Activated T-cell treated with anti-CD3 and anti-CD28 coated beads for 24 hours (primary cell): ENCODE measurements around the gene MT1A.

ENCODE experiments used
- DNase-seq: peaks from one replicate; pipeline ENCODE4 v3.0.0-alpha.2; 2020; ENCODE audit warnings: low read depth

Gene MT1A

DNA sequence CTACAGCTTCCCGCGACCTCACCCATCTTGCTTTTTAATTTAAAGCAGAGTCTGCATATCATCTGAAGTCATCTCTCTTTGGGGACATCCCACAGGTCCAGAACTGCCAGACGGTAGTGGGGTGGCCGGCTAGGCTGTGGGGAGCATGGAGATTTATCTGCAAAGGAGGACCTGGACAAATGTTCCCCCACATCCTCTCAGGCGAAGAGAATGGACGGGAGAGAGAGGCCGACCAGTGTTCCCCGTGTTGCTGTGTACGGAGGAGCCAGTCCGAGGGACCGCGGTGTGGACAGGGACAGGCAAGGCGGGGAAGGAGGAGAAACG, 6.7 kb upstream of the MT1A start:
- DNase-seq = no peak

DNA sequence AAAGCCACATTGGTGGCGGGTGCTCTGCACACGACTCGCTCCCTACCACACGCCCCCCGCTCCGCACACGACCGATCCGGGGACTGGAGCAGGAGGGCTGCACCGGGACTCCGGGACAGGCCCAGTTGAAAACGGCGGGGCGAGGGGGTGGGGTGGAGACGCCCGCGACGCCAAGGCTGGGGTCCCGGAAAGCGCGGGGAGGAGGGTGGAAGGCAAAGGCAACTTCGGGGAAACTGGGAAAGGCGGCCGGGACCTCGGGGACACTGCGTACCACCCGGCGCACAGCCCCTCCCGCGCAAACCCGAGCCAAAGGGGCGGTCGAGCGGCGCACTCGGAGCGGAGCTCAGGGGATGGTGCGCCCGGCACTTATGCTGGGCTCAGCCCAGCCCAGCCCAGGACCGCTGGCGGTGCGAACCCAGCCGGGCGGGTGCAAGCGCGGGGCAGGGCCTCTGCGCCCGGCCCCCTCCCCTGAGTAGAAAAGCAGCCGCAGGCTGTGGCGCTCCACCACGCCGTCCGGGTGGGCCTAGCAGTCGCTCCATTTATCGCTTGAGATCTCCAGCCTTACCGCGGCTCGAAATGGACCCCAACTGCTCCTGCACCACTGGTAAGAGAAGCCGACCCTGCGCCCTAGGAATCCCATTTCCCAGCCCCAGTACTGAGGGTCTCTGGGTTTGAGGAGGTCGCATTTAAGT, 6.2 kb upstream of the MT1A start, which contains the start of gene MT1M:
TSS of gene MT1M (plus strand) at position 504 of the 692 bp plus-strand sequence. CDS start at position 577, 73 bp downstream.
- no peak for DNase-seq

DNA sequence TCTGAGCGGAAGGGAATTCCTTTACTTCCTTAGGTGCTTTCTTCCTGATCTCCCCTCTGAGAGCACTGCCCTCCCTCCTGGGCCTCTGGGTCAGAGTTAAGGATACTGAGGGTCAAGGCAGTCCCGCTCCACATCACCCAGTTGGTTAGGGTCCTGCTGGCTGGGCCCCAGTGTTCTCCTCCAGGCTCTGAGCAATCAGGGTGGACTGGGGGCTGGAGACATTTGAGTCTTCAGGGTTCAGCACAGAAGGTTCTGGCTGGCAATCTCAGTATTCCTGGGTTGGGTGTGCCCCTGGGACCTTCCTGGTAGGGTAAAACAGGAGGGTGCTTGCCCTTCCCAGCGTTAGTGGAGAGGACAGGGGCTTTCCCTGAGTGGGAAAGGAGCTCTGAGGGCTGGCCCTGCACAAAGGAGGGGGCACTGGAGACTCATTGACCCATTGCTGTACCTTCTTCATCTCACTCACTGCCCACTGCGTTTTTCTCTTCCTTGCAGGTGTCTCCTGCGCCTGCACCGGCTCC, 5.6 kb upstream of the MT1A start:
- no peak for DNase-seq

DNA sequence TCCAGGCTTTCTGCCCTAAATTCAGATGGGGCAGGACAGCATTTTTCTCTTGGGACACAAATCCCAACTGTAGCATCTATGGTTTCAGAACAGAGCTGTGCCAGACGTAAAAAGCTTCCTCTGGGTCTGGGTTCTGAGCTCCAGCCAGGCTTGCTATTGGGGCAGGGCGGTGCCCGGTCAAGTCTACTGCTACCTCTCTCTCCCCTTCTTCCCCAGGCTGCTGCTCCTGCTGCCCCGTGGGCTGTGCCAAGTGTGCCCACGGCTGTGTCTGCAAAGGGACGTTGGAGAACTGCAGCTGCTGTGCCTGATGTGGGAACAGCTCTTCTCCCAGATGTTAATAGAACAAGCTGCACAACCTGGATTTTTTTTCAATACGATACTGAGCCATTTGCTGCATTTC, 4.9 kb upstream of the MT1A start:
- DNase-seq = no peak

DNA sequence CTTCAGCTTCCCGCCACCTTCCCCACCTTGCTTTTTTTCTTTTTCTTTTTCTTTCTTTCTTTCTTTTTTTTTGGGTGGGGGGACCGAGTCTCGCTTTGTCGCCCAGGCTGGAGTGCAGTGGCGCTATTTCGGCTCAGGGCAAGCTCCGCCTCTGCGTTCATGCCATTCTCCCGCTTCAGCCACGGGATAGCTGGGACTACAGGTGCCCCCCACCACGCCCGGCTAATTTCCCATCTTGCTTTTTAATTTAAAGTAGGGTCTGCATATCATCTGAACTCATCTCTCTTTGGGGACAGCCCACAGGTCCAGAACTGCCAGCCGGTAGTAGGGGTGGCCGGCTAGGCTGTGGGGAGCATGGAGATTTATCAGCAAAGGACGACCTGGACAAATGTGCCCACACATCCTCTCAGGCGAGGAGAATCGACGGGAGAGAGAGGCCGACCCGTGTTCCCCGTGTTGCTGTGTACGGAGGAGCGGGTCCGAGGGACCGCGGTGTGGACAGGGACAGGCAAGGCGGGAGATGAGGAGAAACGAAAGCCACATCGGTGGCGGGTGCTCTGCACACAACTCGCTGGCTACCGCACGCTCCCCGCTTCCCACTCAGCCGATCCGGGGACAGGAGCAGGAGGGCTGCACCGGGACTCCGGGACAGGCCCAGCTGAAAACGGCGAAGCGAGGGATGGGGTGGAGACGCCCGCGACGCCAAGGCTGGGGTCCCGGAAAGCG, 3.6 kb upstream of the MT1A start:
- no peak for DNase-seq

DNA sequence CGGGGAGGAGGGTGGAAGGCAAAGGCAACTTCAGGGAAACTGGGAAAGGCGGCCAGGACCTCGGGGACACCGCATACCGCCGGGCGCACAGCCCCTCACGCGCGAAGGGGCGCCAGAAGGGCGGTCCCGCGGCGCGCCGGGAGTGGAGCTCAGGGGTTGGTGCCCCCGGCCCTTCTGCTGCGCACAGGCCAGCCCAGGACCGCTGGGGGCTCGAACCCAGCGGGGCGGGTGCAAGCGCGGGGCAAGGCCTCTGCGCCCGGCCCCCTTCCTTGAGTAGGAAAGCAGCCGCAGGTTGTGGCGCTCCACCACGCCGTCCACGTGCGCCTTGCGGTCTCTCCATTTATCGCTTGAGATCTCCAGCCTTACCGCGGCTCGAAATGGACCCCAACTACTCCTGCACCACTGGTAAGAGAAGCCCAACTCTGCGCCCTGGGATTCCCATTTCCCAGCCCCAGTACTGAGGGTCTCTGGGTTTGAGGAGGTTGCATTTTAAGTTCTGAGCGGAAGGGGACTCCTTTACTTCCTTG, 3.0 kb upstream of the MT1A start:
- no peak for DNase-seq

DNA sequence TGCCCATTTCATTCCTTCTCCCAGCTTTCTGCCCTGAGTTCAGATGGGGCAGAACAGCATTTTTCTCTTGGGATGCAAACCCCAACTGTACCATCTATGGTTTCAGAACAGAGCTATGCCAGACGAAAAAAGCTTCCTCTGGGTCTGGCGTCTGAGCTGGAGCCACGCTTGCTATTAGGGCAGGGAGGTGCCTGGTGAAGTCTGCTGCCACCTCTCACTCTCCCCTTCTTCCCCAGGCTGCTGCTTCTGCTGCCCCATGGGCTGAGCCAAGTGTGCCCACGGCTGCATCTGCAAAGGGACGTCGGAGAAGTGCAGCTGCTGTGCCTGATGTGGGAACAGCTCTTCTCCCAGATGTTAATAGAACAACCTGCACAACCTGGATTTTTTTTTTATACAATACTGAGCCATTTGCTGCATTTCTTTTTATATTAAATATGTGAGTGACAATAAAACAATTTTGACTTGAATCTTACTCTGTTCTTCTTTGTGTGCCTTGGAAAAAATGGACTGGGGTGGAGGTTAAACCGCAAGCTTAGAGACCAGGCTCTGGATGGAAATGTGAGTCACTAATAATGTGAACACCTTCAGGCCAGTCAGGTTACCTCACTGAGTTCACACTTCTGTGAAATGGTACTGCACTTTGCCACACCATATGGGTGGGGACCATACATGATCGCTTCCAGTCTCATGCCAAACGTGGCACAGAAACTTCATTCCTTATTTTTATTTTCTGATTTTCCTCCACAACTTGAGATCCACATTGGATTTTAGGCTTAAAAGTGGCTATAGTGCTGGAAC, 1.7 kb upstream of the MT1A start:
- DNase-seq = no peak

DNA sequence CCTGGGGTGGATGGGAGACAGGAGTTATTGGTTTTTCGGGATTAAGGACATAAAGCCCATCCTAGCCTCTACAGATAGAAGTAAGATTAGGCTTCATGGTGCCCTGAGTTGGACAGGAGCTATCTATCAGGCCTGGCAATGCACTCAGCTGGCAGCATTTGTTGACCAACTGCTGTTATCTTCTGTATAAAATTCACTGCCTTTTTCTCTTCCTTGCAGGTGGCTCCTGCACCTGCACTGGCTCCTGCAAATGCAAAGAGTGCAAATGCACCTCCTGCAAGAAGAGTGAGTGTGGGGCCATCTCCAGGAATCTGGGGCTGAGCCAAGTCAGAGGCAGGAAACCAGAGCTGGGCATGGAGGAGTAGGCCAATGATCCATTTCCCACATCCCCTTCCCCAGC, 579 bp downstream of the MT1A start:
- no peak for DNase-seq

DNA sequence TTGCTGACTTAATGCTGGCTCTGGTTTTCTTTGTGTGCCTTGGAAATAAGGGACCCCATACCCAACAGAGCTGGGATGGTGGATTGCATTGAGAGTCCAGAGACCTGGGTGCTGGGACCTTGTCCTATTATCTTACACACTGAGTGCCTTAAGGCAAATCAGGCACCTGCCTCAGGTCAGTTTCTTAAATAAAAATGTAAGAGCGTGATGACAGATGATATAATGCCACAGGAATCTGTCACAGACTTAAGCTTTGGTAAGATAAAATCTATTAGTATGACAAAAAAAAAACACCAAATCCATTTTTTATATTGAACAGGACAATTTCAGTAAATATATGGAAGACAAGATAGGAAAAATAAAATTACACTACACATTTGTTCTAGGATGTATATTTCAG, 1.6 kb downstream of the MT1A start:
- DNase-seq = no peak

DNA sequence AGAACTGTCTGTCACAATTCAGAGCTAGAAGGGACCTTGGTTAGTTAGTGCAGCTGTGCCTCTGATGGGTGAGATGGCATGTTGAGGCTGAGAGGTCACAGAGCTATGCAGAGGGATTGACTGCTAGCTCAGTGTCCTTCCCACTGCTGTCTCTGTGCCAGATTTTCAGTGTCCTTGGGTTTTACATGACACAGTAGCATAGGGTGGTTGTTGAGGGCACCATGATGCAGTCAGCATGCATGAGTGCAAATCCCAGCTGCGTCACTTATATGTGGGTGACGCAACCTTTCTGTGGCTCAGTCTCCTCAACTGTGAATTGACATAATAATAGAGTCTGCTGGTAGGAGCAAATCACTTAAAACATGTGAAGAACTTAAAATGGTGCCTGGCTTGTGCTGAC, 2.7 kb downstream of the MT1A start:
- DNase-seq = no peak

DNA sequence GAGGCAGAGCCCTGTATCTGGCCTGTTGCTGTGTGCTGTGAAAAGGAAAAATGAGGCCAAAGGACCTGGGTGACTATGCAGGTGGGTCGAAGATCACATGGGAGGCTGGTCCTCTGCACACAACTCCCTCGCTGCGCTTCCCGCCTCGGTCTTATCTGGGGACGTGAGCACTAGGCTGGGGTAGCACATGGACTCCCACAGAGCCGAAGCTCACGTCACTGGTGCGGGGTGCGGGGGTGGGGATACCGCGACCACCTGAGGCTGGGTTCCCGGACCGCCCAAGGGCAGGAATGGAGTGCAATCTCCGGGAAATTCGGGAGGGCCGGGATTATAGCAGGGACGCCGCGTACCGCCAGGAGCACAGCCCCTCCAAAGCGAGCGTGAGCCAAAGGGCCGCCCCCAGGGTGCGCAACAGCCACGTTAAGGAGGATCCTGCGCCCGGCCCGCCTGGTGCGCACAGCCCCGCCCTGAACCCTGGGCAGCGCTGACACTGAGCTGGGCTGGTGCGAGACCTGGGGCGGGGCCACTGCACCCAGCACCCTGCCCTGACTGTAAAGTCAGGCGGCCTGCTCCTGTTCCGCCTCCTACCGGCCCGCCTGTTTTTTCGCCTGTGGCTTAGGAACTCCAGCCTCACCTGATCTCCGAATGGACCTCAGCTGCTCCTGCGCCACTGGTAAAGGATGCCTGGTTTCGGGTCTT, 4.8 kb downstream of the MT1A start:
- peak; percentile 69 for DNase-seq

DNA sequence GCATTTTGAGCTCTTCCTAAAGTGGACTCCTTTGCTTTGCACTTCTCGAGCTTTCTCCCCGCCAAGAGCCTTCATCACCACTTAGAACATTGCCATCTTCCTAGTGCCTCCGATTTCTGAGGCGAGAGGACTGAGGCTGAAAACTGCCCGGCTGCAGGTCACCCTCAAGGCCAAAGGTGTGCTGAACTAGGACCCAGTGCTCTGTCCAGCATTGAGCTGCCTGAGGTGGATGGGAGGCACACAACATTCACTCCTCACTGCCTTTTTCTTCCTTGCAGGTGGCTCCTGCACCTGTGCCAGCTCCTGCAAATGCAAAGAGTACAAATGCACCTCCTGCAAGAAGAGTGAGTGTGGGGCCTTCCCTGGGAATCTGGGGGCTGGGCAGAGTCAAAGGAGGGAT, 5.4 kb downstream of the MT1A start:
- DNase-seq = no peak

DNA sequence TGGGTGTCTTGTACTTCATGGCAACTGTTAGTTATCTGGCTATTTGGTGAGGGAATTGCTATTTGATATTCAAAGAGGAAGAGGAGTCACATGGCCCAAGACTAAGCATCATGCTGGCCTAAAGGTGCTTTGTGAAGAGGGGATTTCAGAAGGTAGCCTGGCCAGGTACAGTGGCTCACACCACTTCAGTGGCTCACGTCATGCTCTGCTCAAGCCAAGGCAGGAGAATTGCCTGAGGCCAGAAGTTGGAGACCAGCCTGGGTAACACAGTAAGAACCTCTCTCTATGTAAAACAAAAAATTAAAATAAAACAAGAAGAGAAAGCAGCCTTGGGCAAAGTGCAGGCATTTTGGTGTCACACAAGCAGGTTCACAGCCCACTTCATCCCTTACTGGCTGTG, 6.8 kb downstream of the MT1A start:
- DNase-seq = no peak

DNA sequence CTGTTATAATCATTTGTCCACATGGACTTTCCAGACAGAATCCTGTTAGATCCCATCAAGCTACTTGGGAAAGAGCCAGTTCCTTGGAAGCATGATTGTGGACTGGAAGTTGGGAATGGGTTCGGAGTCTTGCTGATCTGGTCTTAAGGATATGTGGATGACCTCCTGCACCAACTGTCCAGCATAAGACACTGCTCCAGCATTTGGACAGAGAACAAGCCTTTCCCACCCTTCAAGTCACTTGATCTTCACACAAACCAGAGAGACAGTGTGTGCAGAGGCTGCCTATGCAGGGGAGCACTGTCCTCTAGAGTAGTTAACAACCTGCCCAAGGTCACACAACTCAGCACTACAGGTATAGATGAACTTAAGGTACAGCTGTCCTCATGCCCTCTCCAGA, 7.4 kb downstream of the MT1A start:
- DNase-seq = no peak

DNA sequence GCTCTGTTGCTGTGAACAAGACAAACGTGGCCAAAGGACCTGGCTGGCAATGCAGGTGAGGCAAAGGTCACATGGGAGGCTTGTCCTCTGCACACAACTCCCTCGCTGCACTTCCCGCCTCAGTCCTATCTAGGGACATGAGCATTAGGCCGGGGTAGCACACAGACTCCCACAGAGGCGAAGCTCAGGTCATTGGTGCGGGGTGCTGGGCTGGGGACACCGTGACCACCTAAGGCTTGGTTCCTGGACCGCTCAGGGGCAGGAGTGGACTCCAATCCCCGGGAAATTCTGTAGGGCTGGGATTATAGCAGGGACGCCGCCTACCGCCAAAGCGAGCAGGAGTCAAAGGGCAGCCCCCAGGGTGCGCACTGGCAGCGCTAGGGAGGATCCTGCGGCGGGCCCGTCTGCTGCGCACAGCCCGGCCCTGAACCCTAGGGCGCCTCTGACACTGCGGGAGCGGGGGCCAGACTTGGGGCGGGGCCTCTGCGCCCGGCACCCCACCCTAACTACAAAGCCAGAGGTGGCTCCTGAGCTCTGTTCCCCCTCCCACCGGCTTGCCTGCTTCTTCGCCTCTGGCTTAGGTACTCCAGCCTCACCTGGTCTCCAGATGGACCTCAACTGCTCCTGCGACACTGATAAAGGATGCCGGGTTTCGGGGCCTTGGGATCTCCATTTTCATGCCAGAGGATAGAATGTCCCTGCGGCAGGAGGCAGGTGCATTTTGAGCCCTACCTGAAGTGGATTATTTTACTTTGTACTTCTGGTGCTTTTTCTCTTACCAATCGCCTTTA, 9.4 kb downstream of the MT1A start:
- DNase-seq = no peak

DNA sequence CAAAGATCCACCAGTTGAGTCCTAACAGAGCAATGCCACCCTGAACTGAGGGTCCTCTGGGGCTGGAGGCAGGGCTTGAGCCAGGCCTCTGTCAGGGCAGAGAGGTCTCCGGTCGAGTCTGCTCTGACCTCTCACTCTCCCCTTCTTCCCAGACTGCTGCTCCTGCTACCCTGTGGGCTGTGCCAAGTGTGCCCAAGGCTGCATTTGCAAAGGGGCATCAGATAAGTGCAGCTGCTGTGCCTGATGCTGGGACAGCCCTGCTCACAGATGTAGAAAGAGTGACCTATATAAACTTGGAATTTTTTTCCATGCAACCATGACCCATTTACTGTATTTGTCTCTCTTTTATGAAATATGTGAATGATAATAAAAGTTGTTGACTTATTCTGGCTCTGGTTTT, 10.8 kb downstream of the MT1A start:
- no peak for DNase-seq

DNA sequence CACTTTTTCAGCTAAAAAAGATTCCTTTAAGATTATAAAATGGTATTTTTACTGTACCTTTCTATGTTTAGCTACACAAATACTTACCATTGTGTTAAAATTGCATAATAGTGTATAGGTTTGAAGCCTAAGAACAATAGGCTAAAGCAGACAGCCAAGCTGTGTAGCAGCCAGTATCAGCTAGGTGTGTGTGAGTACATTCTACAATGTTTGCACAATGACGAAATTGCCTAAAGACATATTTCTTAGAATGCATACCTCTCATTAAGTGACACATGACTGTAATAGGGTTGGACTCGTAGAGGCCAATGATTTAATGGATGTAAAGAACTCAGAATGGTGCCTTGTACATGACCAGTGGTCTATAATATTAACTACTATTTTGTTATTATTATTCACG, 11.4 kb downstream of the MT1A start:
- DNase-seq = no peak

DNA sequence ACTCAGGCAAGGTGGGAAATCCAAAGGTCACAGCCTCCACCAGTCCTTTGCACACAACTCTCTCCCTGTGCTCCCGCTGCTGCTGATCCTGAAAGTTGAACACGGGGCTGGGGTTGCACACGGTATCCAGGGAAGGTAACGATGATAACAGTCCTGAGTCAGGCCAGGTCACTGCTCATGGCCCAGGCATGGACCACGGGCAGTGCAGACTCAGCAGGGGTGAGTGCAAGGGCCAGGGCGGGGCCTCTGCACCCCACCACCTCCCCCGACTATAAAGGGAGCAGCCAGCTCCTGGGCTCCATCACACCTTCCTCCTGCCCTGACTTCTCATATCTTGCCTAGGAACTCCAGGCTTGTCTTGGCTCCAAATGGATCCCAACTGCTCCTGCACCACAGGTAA, 13.1 kb downstream of the MT1A start, which contains the start of gene MT1B:
TSS of gene MT1B (plus strand) at position 301 of the 400 bp plus-strand sequence. CDS start at position 369, 68 bp downstream.
- DNase-seq = no peak

DNA sequence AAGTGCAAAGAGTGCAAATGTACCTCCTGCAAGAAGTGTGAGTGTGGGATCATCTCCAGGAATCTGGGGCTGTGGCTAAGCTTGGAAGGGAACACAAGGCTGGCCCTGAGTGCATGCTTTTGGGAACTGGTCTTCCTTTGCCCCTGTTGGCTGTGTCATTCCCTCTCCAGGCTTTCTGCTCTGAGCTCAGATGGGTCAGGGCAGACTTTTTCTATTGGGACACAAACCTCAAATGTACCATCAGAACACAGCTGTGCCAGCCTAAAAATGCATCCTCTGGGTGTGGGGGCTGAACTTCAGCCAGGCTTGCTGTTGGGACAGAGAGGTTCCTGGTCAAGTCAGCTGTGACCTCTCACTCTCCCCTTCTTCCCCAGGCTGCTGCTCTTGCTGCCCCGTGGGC, 14.1 kb downstream of the MT1A start:
- DNase-seq = no peak

DNA sequence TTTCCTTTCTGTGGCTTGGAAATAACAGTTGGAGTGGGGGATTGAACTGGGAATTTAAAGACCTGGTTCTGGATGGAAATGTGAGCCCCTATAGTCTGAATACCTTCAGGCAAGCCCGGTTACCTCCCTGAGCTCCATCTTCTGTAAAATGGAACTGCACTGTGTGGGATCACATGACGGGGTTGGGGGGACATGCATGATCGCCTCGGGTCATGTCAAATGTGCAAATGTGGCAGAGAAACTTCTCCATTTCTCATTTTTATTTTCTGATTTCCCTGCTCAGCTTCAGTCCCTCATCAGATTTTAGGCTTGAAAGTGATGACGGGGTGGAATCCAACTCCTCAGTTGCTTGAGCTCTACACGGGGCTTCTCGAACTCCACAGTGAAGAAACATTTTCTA, 14.8 kb downstream of the MT1A start:
- DNase-seq = no peak
